IMR-90 (cell line): ENCODE measurements around the gene CTSS.

Experiments used
- MAZ ChIP-seq: IDR thresholded peaks from 2 replicates; pipeline ENCODE4 v1.6.1; 2012; ENCODE audit warnings: low read depth, mild to moderate bottlenecking, low read length, improper control_type of control experiment, moderate library complexity, borderline replicate concordance
- MXI1 ChIP-seq: IDR thresholded peaks from 2 replicates; pipeline ENCODE4 v1.6.1; 2012; ENCODE audit warnings: low read depth, mild to moderate bottlenecking, low read length, moderate library complexity, borderline replicate concordance
- POLR2A ChIP-seq: IDR thresholded peaks from 2 replicates; pipeline ENCODE4 v1.6.1; 2012; ENCODE audit warnings: mild to moderate bottlenecking, low read depth, low read length
- TF ChIP-seq, protein P1 (sequence below): conservative IDR thresholded peaks from 2 replicates; pipeline ENCODE4 v1.5.1; 2012; ENCODE audit warnings: mild to moderate bottlenecking, low read depth, low read length, improper control_type of control experiment

DNA sequence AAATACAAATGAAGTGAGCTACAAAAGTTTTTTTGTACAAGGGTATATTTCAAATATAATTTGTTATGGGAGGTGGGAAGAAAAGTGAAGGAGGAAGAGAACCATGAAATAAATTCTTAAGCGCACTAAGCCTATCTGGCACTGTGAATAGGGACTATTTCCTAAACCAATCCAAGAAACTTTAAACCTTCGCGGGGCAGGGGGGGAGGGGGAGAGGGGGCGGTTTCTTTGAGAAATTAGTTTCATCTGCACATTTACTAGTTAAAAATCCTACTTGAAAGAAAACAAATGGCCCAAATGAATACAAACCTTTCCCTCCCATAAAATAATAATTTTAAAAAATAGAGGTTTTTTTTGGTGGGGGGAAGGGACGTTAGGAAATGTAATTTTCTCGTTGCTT lies 69.0 kb downstream of the CTSS start:
- TF ChIP-seq MXI1 = no peak
- TF ChIP-seq, protein P1, sequence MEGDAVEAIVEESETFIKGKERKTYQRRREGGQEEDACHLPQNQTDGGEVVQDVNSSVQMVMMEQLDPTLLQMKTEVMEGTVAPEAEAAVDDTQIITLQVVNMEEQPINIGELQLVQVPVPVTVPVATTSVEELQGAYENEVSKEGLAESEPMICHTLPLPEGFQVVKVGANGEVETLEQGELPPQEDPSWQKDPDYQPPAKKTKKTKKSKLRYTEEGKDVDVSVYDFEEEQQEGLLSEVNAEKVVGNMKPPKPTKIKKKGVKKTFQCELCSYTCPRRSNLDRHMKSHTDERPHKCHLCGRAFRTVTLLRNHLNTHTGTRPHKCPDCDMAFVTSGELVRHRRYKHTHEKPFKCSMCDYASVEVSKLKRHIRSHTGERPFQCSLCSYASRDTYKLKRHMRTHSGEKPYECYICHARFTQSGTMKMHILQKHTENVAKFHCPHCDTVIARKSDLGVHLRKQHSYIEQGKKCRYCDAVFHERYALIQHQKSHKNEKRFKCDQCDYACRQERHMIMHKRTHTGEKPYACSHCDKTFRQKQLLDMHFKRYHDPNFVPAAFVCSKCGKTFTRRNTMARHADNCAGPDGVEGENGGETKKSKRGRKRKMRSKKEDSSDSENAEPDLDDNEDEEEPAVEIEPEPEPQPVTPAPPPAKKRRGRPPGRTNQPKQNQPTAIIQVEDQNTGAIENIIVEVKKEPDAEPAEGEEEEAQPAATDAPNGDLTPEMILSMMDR = no peak
- no peak for TF ChIP-seq POLR2A
- TF ChIP-seq MAZ = no peak
